GM23338 (cell line): Measurements from ENCODE around the gene GRK5. TPM values are rescaled to one million over a fixed set of nuclear protein-coding genes. Genes with fewer than 3 reads are reported as not detected.

Experiments
- ATAC-seq: fragments of 200-7000 bp; cut with Tn5 transposase; 3 replicates; pipeline ENCODE4 v1.9.1; 2020
- DNase-seq: peaks from one replicate; pipeline ENCODE4 v3.0.0-alpha.2; 2015; ENCODE audit warnings: low spot score
- H2AFZ ChIP-seq: fragments of 200-600 bp; sonication (generic); 2 replicates; pipeline ENCODE4 v1.8.0; 2016; ENCODE audit warnings: antibody characterized with exemption, mild to moderate bottlenecking, moderate library complexity
- H3F3A ChIP-seq: fragments of 200-600 bp; sonication (generic); replicated peaks from 2 replicates; pipeline ENCODE4 v1.8.0; 2017; ENCODE audit warnings: antibody characterized with exemption, mixed run types, low read depth
- H3K27ac ChIP-seq: fragments of 200-600 bp; sonication (generic); 2 replicates; pipeline ENCODE4 v1.6.1; 2016; ENCODE audit warnings: low read depth
- H3K27me3 ChIP-seq: fragments of 200-600 bp; sonication (generic); 2 replicates; pipeline ENCODE4 v1.8.0; 2016; ENCODE audit warnings: mild to moderate bottlenecking, mixed run types, moderate library complexity; ENCODE audit not compliant: insufficient read depth
- H3K36me3 ChIP-seq: fragments of 200-600 bp; sonication (generic); 2 replicates; pipeline ENCODE4 v1.8.0; 2016; ENCODE audit warnings: mild to moderate bottlenecking; ENCODE audit not compliant: insufficient read depth
- H3K4me1 ChIP-seq: fragments of 200-600 bp; sonication (generic); 2 replicates; pipeline ENCODE4 v1.8.0; 2016; ENCODE audit warnings: mild to moderate bottlenecking, moderate library complexity; ENCODE audit not compliant: insufficient read depth
- H3K4me2 ChIP-seq: fragments of 200-600 bp; sonication (generic); 2 replicates; pipeline ENCODE4 v1.7.1; 2017; ENCODE audit warnings: mixed run types
- H3K4me3 ChIP-seq: fragments of 200-600 bp; sonication (generic); 2 replicates; pipeline ENCODE4 v1.6.1; 2016; ENCODE audit warnings: mixed run types
- H3K79me2 ChIP-seq: fragments of 200-600 bp; sonication (generic); replicated peaks from 2 replicates; pipeline ENCODE4 v1.8.0; 2017; ENCODE audit warnings: mild to moderate bottlenecking; ENCODE audit not compliant: insufficient read depth
- H3K9me2 ChIP-seq: fragments of 200-600 bp; sonication (generic); 2 replicates; pipeline ENCODE4 v1.8.0; 2017; ENCODE audit not compliant: insufficient read depth
- H4K20me1 ChIP-seq: fragments of 200-600 bp; sonication (generic); replicated peaks from 2 replicates; pipeline ENCODE4 v1.8.0; 2017; ENCODE audit warnings: mild to moderate bottlenecking; ENCODE audit not compliant: insufficient read depth
- H3K27ac Mint-ChIP-seq: 2 replicates; pipeline ENCODE4 v1.8.0; 2020; ENCODE audit warnings: inconsistent platforms, mild to moderate bottlenecking, moderate library complexity, mixed read lengths
- H3K27me3 Mint-ChIP-seq: 3 replicates; pipeline ENCODE4 v1.8.0; 2022; ENCODE audit warnings: low read depth, mild to moderate bottlenecking, moderate library complexity, mixed read lengths, inconsistent platforms; ENCODE audit not compliant: insufficient read depth, poor library complexity
- H3K36me3 Mint-ChIP-seq: 3 replicates; pipeline ENCODE4 v1.8.0; 2021; ENCODE audit warnings: low read depth, mild to moderate bottlenecking, inconsistent platforms, moderate library complexity, mixed read lengths
- H3K4me1 Mint-ChIP-seq: 3 replicates; pipeline ENCODE4 v1.8.0; 2020; ENCODE audit warnings: mild to moderate bottlenecking, inconsistent platforms, mixed read lengths
- H3K4me3 Mint-ChIP-seq: 3 replicates; pipeline ENCODE4 v1.8.0; 2021; ENCODE audit warnings: moderate library complexity, mild to moderate bottlenecking, inconsistent platforms, mixed read lengths
- H3K9me3 Mint-ChIP-seq: 3 replicates; pipeline ENCODE4 v1.8.0; 2020; ENCODE audit warnings: moderate library complexity, mild to moderate bottlenecking, inconsistent platforms, mixed read lengths
- CREB1 ChIP-seq: fragments of 250-450 bp; sonication (Bioruptor Pico); IDR thresholded peaks from 2 replicates; pipeline ENCODE4 v1.5.0; 2020; ENCODE audit warnings: low read depth, mild to moderate bottlenecking, moderate library complexity
- CTCF ChIP-seq, 2 experiments: fragments of 200-600 bp in 1 of 2; sonication (generic) in 1 of 2; conservative IDR thresholded peaks; 2 replicates each; pipeline versions ENCODE4 v1.5.1 to v1.6.1; 2016 to 2017; ENCODE audit warnings: antibody characterized with exemption in 2 of 2, low read depth in 2 of 2, mild to moderate bottlenecking in 2 of 2, moderate library complexity in 1 of 2
- EZH2 ChIP-seq: fragments of 200-600 bp; sonication (generic); IDR thresholded peaks from one replicate; pipeline ENCODE4 v1.8.0; 2017; ENCODE audit warnings: antibody characterized with exemption, mild to moderate bottlenecking, low read depth; ENCODE audit not compliant: unreplicated experiment
- EZH2phosphoT487 ChIP-seq: fragments of 200-600 bp; sonication (generic); IDR thresholded peaks from one replicate; pipeline ENCODE4 v1.8.1; 2018; ENCODE audit warnings: antibody characterized with exemption; ENCODE audit not compliant: unreplicated experiment
- JUNB ChIP-seq: IDR thresholded peaks from one replicate; pipeline ENCODE4 v1.6.1; 2016; ENCODE audit warnings: antibody characterized with exemption; ENCODE audit not compliant: unreplicated experiment
- NANOG ChIP-seq: IDR thresholded peaks from 2 replicates; pipeline ENCODE4 v1.6.1; 2016; ENCODE audit warnings: antibody characterized with exemption, borderline replicate concordance
- REST ChIP-seq: IDR thresholded peaks from one replicate; pipeline ENCODE4 v1.6.1; 2018; ENCODE audit warnings: antibody characterized with exemption; ENCODE audit not compliant: unreplicated experiment
- STAT1 ChIP-seq: IDR thresholded peaks from one replicate; pipeline ENCODE4 v1.6.1; 2016; ENCODE audit warnings: antibody characterized with exemption; ENCODE audit not compliant: unreplicated experiment
- ZNF114 ChIP-seq: fragments of 250-450 bp; sonication (Bioruptor Pico); IDR thresholded peaks from 2 replicates; pipeline ENCODE4 v1.5.0; 2020; ENCODE audit warnings: mild to moderate bottlenecking, moderate library complexity
- ZNF331 ChIP-seq: fragments of 250-450 bp; sonication (Bioruptor Pico); IDR thresholded peaks from 2 replicates; pipeline ENCODE4 v1.5.0; 2020; ENCODE audit warnings: low read depth, mild to moderate bottlenecking, moderate library complexity
- polyA plus RNA-seq: library from polyadenylated mRNA; unstranded; fragments of >200 nt; fragmentation: Nextera tagmentation; extraction: Ambion mirVana; gene quantifications from 2 replicates; pipeline ENCODE4 v1.2.1, GENCODE V29; 2016
- total RNA-seq: library from RNA; depleted of rRNA; stranded (reverse); fragments of >200 nt; shearing (Covaris generic); gene quantifications from 2 replicates; pipeline ENCODE4 v1.2.3, GENCODE V29; 2014

GRK5 gene
- total and polyA plus RNA-seq, 2 experiments from 2014 or later, result 0.53 to 2.0 TPM

GRCh38 chr10:119491966-119492757 lies 284.8 kb downstream of the GRK5 start:
- ATAC-seq (no peak), DNase-seq (no peak)
- H3K27ac Mint-ChIP-seq, result no peak overlapping the region
- no peaks in the 10 kb centered on the region for H4K20me1 ChIP-seq
- no peak overlapping the region for H2AFZ ChIP-seq
- H3K36me3 ChIP-seq, result no peaks in the 10 kb centered on the region
- peaks cover 6% of the 10 kb centered on the region for H3K27me3 Mint-ChIP-seq
- H3F3A ChIP-seq, result no peaks in the 10 kb centered on the region
- no peaks in the 10 kb centered on the region for H3K27me3 ChIP-seq
- H3K4me3 ChIP-seq, result no peak overlapping the region
- no peaks in the 10 kb centered on the region for H3K79me2 ChIP-seq
- peaks cover 8% of the 10 kb centered on the region for H3K4me1 Mint-ChIP-seq
- no peaks in the 10 kb centered on the region for H3K9me2 ChIP-seq
- no peaks in the 10 kb centered on the region for H3K36me3 Mint-ChIP-seq
- H3K4me1 ChIP-seq, result 0 out of 2 replicates have a peak, but pooled peaks cover 4% of the 10 kb centered on the region
- no peak overlapping the region for H3K27ac ChIP-seq
- no peak overlapping the region for H3K4me2 ChIP-seq
- TF ChIP-seq CREB1 (CRISPR knock-in tag), result no peak
- TF ChIP-seq ZNF114 (CRISPR knock-in tag), result no peak
- TF ChIP-seq CTCF (conservative IDR thresholded peaks at IDR 0.05; ENCODE audit: low read depth in 2 of 2), result no peak
- TF ChIP-seq STAT1, result no peak
- no peak for TF ChIP-seq EZH2
- no peak for TF ChIP-seq ZNF331 (CRISPR knock-in tag)
- no peak for TF ChIP-seq NANOG
- no peak for TF ChIP-seq JUNB
- no peak for TF ChIP-seq EZH2phosphoT487
- no peak for TF ChIP-seq REST
- H3K4me3 Mint-ChIP-seq, result no peak overlapping the region
- no peaks in the 10 kb centered on the region for H3K9me3 Mint-ChIP-seq
